ENCODE data around the gene GBE1. TPM values are rescaled to one million over a fixed set of nuclear protein-coding genes. Genes with fewer than 3 reads are reported as not detected.

Gene GBE1
- polyA plus RNA-seq, 1 of the 3 experiments (the other 2 are of a cell fraction) = 14.2 TPM

DNA sequence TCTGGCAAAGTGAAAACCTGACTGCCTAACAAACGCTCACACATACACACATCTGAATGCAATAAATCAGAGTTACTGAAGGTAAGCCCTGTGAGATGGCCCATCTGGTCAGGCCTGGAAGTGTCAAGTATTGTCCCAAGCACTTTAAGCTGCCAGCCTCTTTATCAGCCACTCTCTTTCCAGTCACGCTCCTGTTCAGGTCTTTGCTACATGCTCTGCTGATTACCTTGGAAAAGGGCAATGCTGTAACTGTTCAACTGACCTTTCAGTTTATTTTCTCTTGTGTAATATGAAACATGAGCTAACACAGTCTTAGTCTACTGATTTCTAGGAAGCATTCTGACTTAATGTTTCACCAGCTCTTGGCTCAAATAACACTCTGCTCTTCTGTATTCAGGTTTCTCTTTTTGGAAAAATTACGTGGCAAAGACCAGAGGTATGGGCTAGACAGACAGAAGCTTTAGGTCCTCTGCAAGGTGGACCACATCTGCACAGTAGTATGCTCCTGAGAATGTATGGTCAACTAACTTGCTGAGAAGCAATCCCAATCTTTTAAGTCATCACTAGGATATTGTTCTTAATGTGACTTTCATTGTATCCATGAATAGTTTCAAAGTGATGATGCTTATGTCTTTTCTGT is 44.5 kb downstream of the GBE1 start:
- Histone ChIP-seq H3K4me3 (ENCODE audit: low read depth in 2 of 2, low read length in 1 of 2) (no peak overlapping the region), H2AFZ (ENCODE audit: low read depth) (no peak overlapping the region), H3K27ac (ENCODE audit: low read depth in 2 of 2, low read length in 1 of 2) (peak overlapping the region in 1 of 2 experiments; percentile 34; a peak in 1 of 4 replicates), H3K9me3 (no peaks in the 10 kb centered on the region), H3K27me3 (ENCODE audit: insufficient read depth) (no peaks in the 10 kb centered on the region), H3K36me3 (replicated peaks in 1 of 2; ENCODE audit: control insufficient read depth in 1 of 2, insufficient read depth in 2 of 2, low read length in 1 of 2) (peaks cover 0 to 8% of the 10 kb centered on the region in 2 experiments), H4K20me1 (ENCODE audit: insufficient read depth) (no peaks in the 10 kb centered on the region), H3K9me2 (no peaks in the 10 kb centered on the region), H3K4me1 (ENCODE audit: control insufficient read depth in 1 of 2, insufficient read depth in 2 of 2, low read depth in 1 of 2, low read length in 1 of 2) (no peaks in the 10 kb centered on the region; a peak in 1 of 4 replicates), H3K4me2 (no peak overlapping the region), H3K9ac (no peak overlapping the region), H3K79me2 (ENCODE audit: insufficient read depth) (peaks cover 11% of the 10 kb centered on the region), H3F3A (replicated peaks; ENCODE audit: insufficient read depth) (no peaks in the 10 kb centered on the region)
- ChIA-PET CTCF (no interaction called here), POLR2A (no interaction called here)
- no peak for DNase-seq
- 78% methylated on average over 3 of the region's 3 CpGs for WGBS (ENCODE audit: low lambda C conversion rate)
- no peak for TF ChIP-seq USF1 (IDR thresholded peaks at IDR 0.05; ENCODE audit: borderline replicate concordance, low read depth)
- TF ChIP-seq NRF1 (IDR thresholded peaks at IDR 0.05; ENCODE audit: low read depth, low read length) = no peak
- no peak for TF ChIP-seq TEAD4 (IDR thresholded peaks at IDR 0.05; ENCODE audit: borderline replicate concordance, insufficient read depth)
- TF ChIP-seq ELF1 (IDR thresholded peaks at IDR 0.05) = no peak
- TF ChIP-seq RXRA (IDR thresholded peaks at IDR 0.05; ENCODE audit: borderline replicate concordance, low read depth) = no peak

- no peaks in the 10 kb centered on the region for H3K9me3 ChIP-seq
- no peak overlapping the region for H2AFZ ChIP-seq (ENCODE audit: low read depth)
- TF ChIP-seq, protein P1, sequence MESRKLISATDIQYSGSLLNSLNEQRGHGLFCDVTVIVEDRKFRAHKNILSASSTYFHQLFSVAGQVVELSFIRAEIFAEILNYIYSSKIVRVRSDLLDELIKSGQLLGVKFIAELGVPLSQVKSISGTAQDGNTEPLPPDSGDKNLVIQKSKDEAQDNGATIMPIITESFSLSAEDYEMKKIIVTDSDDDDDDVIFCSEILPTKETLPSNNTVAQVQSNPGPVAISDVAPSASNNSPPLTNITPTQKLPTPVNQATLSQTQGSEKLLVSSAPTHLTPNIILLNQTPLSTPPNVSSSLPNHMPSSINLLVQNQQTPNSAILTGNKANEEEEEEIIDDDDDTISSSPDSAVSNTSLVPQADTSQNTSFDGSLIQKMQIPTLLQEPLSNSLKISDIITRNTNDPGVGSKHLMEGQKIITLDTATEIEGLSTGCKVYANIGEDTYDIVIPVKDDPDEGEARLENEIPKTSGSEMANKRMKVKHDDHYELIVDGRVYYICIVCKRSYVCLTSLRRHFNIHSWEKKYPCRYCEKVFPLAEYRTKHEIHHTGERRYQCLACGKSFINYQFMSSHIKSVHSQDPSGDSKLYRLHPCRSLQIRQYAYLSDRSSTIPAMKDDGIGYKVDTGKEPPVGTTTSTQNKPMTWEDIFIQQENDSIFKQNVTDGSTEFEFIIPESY (IDR thresholded peaks at IDR 0.05; ENCODE audit: borderline replicate concordance, low read depth) = no peak
- TF ChIP-seq TAF1 (IDR thresholded peaks at IDR 0.05; ENCODE audit: borderline replicate concordance, low read depth, low read length) (no peak), SIN3A (IDR thresholded peaks at IDR 0.05; ENCODE audit: borderline replicate concordance, low read depth, low read length) (no peak), MXI1 (IDR thresholded peaks at IDR 0.05; ENCODE audit: low read depth, low read length) (no peak), EZH2phosphoT487 (IDR thresholded peaks at IDR 0.05; ENCODE audit: borderline replicate concordance, low read depth) (no peak), GABPA (IDR thresholded peaks at IDR 0.05; ENCODE audit: low read depth) (no peak), TCF12 (IDR thresholded peaks at IDR 0.05) (no peak), EP300 (IDR thresholded peaks at IDR 0.05; ENCODE audit: borderline replicate concordance in 1 of 2, low read depth in 1 of 2, low read length in 1 of 2) (no peak), NFIC (IDR thresholded peaks at IDR 0.05; ENCODE audit: borderline replicate concordance) (no peak), MAX (IDR thresholded peaks at IDR 0.05; ENCODE audit: low read depth) (no peak)
- TF ChIP-seq, protein P2, sequence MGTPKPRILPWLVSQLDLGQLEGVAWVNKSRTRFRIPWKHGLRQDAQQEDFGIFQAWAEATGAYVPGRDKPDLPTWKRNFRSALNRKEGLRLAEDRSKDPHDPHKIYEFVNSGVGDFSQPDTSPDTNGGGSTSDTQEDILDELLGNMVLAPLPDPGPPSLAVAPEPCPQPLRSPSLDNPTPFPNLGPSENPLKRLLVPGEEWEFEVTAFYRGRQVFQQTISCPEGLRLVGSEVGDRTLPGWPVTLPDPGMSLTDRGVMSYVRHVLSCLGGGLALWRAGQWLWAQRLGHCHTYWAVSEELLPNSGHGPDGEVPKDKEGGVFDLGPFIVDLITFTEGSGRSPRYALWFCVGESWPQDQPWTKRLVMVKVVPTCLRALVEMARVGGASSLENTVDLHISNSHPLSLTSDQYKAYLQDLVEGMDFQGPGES (IDR thresholded peaks at IDR 0.05; ENCODE audit: low read depth, low read length) = no peak
- H3K4me2 ChIP-seq = no peak overlapping the region
- peaks cover 7% of the 10 kb centered on the region for H3K79me2 ChIP-seq (ENCODE audit: insufficient read depth)
- H3K9me2 ChIP-seq = no peaks in the 10 kb centered on the region
- POLR2A ChIA-PET = no interaction called here
- H3K4me3 ChIP-seq (ENCODE audit: low read depth in 2 of 2, low read length in 1 of 2) = no peak overlapping the region
- WGBS (ENCODE audit: low lambda C conversion rate) = 94% methylated on average over 4 of the region's 4 CpGs
- H3K36me3 ChIP-seq (replicated peaks in 1 of 2; ENCODE audit: control insufficient read depth in 1 of 2, insufficient read depth in 2 of 2, low read length in 1 of 2) = peaks cover 0 to 8% of the 10 kb centered on the region in 2 experiments
- no peaks in the 10 kb centered on the region for H3K27me3 ChIP-seq (ENCODE audit: insufficient read depth)
- no peaks in the 10 kb centered on the region for H3F3A ChIP-seq (replicated peaks; ENCODE audit: insufficient read depth)
- no peak overlapping the region for H3K9ac ChIP-seq
- H3K27ac ChIP-seq (ENCODE audit: low read depth in 2 of 2, low read length in 1 of 2) = no peak overlapping the region
- no peak for DNase-seq
- H4K20me1 ChIP-seq (ENCODE audit: insufficient read depth) = no peaks in the 10 kb centered on the region
- CTCF ChIA-PET = no interaction called here
- no peaks in the 10 kb centered on the region; a peak in 1 of 4 replicates for H3K4me1 ChIP-seq (ENCODE audit: control insufficient read depth in 1 of 2, insufficient read depth in 2 of 2, low read depth in 1 of 2, low read length in 1 of 2)
Observed at GRCh38 chr3:81713031-81713430, 48.4 kb downstream of the GBE1 start.
